ENCODE measurements around the gene INPP5E.

INPP5E gene

GRCh38 chr9:136437839-136438547, 1.7 kb downstream of the INPP5E start:
- Histone ChIP-seq H3K79me2 (ENCODE audit: control insufficient read depth, low read length) (peaks cover 50% of the 10 kb centered on the region), H3K4me1 (ENCODE audit: control insufficient read depth, low read length) (peaks cover 27% of the 10 kb centered on the region), H3K27ac (ENCODE audit: low read depth, low read length) (no peak overlapping the region), H3K9me2 (replicated peaks; ENCODE audit: control insufficient read depth, low read length) (no peaks in the 10 kb centered on the region), H3K36me3 (ENCODE audit: control insufficient read depth, low read length) (peaks cover 40% of the 10 kb centered on the region), H3K9me3 (ENCODE audit: control insufficient read depth, insufficient read depth, low read length) (no peaks in the 10 kb centered on the region), H3K4me2 (ENCODE audit: low read length) (peak overlapping the region; percentile 83), H3K27me3 (ENCODE audit: control insufficient read depth, low read length) (no peaks in the 10 kb centered on the region), H3K4me3 (ENCODE audit: low read length) (peak overlapping the region; percentile 94), H4K20me1 (ENCODE audit: control insufficient read depth, insufficient read depth, low read depth, low read length) (peaks cover 18% of the 10 kb centered on the region; the same call in 1 of the 2 replicates), H3F3A (ENCODE audit: control insufficient read depth, insufficient read depth) (peaks cover 9% of the 10 kb centered on the region; the same call in 1 of the 2 replicates)
- TF ChIP-seq EZH2phosphoT487 (IDR thresholded peaks at IDR 0.05; ENCODE audit: borderline replicate concordance, low read length) = no peak
- no peak for TF ChIP-seq CTCF (IDR thresholded peaks at IDR 0.05; ENCODE audit: low read depth, low read length, poor library complexity, severe bottlenecking)

- no peaks in the 10 kb centered on the region for H3K27me3 ChIP-seq (ENCODE audit: control insufficient read depth, low read length)
- H3K27ac ChIP-seq (ENCODE audit: low read depth, low read length) = no peak overlapping the region
- peaks cover 34% of the 10 kb centered on the region for H3K36me3 ChIP-seq (ENCODE audit: control insufficient read depth, low read length)
- H3F3A ChIP-seq (ENCODE audit: control insufficient read depth, insufficient read depth) = peaks cover 9% of the 10 kb centered on the region; the same call in 1 of the 2 replicates
- peaks cover 50% of the 10 kb centered on the region for H3K79me2 ChIP-seq (ENCODE audit: control insufficient read depth, low read length)
- TF ChIP-seq CTCF (IDR thresholded peaks at IDR 0.05; ENCODE audit: low read depth, low read length, poor library complexity, severe bottlenecking) = no peak
- TF ChIP-seq EZH2phosphoT487 (IDR thresholded peaks at IDR 0.05; ENCODE audit: borderline replicate concordance, low read length) = no peak
- H3K4me3 ChIP-seq (ENCODE audit: low read length) = peak overlapping the region; percentile 94
- H3K4me1 ChIP-seq (ENCODE audit: control insufficient read depth, low read length) = peaks cover 27% of the 10 kb centered on the region
- H3K4me2 ChIP-seq (ENCODE audit: low read length) = peak overlapping the region; percentile 83
- H4K20me1 ChIP-seq (ENCODE audit: control insufficient read depth, insufficient read depth, low read depth, low read length) = peaks cover 18% of the 10 kb centered on the region; the same call in 1 of the 2 replicates
- no peaks in the 10 kb centered on the region for H3K9me3 ChIP-seq (ENCODE audit: control insufficient read depth, insufficient read depth, low read length)
- no peaks in the 10 kb centered on the region for H3K9me2 ChIP-seq (replicated peaks; ENCODE audit: control insufficient read depth, low read length)
Measured at GRCh38 chr9:136437430-136437829, 2.2 kb downstream of the INPP5E start.

GRCh38 chr9:136436055-136436634, 3.5 kb downstream of the INPP5E start:
- Histone ChIP-seq H3K36me3 (ENCODE audit: control insufficient read depth, low read length) (peaks cover 26% of the 10 kb centered on the region), H4K20me1 (ENCODE audit: control insufficient read depth, insufficient read depth, low read depth, low read length) (peaks cover 18% of the 10 kb centered on the region; the same call in 1 of the 2 replicates)

More at GRCh38 chr9:136436055-136436634, 3.5 kb downstream of the INPP5E start:
- peaks cover 50% of the 10 kb centered on the region for H3K79me2 ChIP-seq (ENCODE audit: control insufficient read depth, low read length)
- H3K9me3 ChIP-seq (ENCODE audit: control insufficient read depth, insufficient read depth, low read length) = no peaks in the 10 kb centered on the region
- no peaks in the 10 kb centered on the region for H3K27me3 ChIP-seq (ENCODE audit: control insufficient read depth, low read length)
- no peak overlapping the region for H3K4me3 ChIP-seq (ENCODE audit: low read length)
- H3F3A ChIP-seq (ENCODE audit: control insufficient read depth, insufficient read depth) = peaks cover 9% of the 10 kb centered on the region; the same call in 1 of the 2 replicates
- no peak overlapping the region for H3K27ac ChIP-seq (ENCODE audit: low read depth, low read length)
- H3K4me2 ChIP-seq (ENCODE audit: low read length) = no peak overlapping the region; the same call in 1 of the 2 replicates
- TF ChIP-seq CTCF (IDR thresholded peaks at IDR 0.05; ENCODE audit: low read depth, low read length, poor library complexity, severe bottlenecking) (no peak), EZH2phosphoT487 (IDR thresholded peaks at IDR 0.05; ENCODE audit: borderline replicate concordance, low read length) (no peak)
- H3K4me1 ChIP-seq (ENCODE audit: control insufficient read depth, low read length) = peaks cover 27% of the 10 kb centered on the region
- no peaks in the 10 kb centered on the region for H3K9me2 ChIP-seq (replicated peaks; ENCODE audit: control insufficient read depth, low read length)
